Activated T-helper 17 cell treated with anti-CD3 and anti-CD28 coated beads, Interleukin-2, amount 50 U/mL, for 72 hours (primary cell): Measurements from ENCODE around the gene LRMDA. TPM values are rescaled to one million over a fixed set of nuclear protein-coding genes. Genes with fewer than 3 reads are reported as not detected.

Experiments used
- ATAC-seq: fragments of 150-1000 bp; cut with Tn5 transposase; replicated peaks from 2 replicates; pipeline ENCODE4 v1.10.0; 2021; ENCODE audit warnings: mild to moderate bottlenecking, moderate library complexity
- H3K27ac Mint-ChIP-seq: one replicate; pipeline ENCODE4 v1.8.0; 2022; ENCODE audit warnings: mixed read lengths
- H3K27me3 Mint-ChIP-seq: one replicate; pipeline ENCODE4 v1.8.0; 2022; ENCODE audit warnings: mixed read lengths
- H3K36me3 Mint-ChIP-seq: one replicate; pipeline ENCODE4 v1.8.0; 2022; ENCODE audit warnings: low read depth, mild to moderate bottlenecking, mixed read lengths
- H3K4me1 Mint-ChIP-seq: one replicate; pipeline ENCODE4 v1.8.0; 2022; ENCODE audit warnings: mixed read lengths
- H3K4me3 Mint-ChIP-seq: one replicate; pipeline ENCODE4 v1.8.0; 2022; ENCODE audit warnings: mild to moderate bottlenecking, mixed read lengths
- H3K9me3 Mint-ChIP-seq: one replicate; pipeline ENCODE4 v1.8.0; 2022; ENCODE audit warnings: mixed read lengths
- total RNA-seq, 2 donors: library from RNA; stranded (reverse); gene quantifications; one replicate each; pipeline ENCODE4 v1.2.3, GENCODE V29; 2022

The LRMDA gene
- total RNA-seq, 2 donors from 2014 or later: not detected

- Mint-ChIP-seq H3K27me3 (no peaks in the 10 kb centered on the region), H3K9me3 (peaks cover 5% of the 10 kb centered on the region), H3K36me3 (no peaks in the 10 kb centered on the region), H3K27ac (no peak overlapping the region), H3K4me3 (no peak overlapping the region), H3K4me1 (no peaks in the 10 kb centered on the region)
- ATAC-seq: no peak
Observed at GRCh38 chr10:76453332-76453731, 1021.9 kb downstream of the LRMDA start.

DNA sequence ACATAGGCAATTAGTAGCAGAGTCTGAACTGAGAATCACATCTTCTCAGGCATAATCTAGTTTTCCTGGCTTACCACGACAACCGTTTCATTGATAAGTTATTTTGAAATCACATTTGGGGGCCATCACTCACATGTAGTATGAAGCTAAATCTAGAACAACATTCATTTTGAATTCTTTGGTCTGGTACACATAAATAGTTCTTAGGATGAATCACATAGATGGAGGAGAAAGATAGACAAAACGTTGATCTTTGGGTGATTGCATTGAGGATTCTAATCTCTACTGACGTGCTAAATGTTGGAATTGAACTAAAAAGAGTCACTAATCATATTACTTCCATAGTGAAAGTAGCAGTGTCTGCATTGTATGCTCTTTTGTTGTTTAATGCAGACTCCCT lies 1022.6 kb downstream of the LRMDA start:
- Mint-ChIP-seq H3K36me3 (no peaks in the 10 kb centered on the region), H3K4me3 (no peak overlapping the region), H3K27me3 (no peaks in the 10 kb centered on the region), H3K9me3 (peaks cover 5% of the 10 kb centered on the region), H3K27ac (no peak overlapping the region), H3K4me1 (no peaks in the 10 kb centered on the region)
- no peak for ATAC-seq

- ATAC-seq: no peak
- H3K4me3 Mint-ChIP-seq: no peak overlapping the region
- no peak overlapping the region for H3K27ac Mint-ChIP-seq
- H3K4me1 Mint-ChIP-seq: no peaks in the 10 kb centered on the region
- peaks cover 5% of the 10 kb centered on the region for H3K9me3 Mint-ChIP-seq
- H3K36me3 Mint-ChIP-seq: no peaks in the 10 kb centered on the region
- H3K27me3 Mint-ChIP-seq: no peaks in the 10 kb centered on the region
Observed at GRCh38 chr10:76454506-76455140, 1023.2 kb downstream of the LRMDA start.

GRCh38 chr10:76456197-76456596 lies 1024.8 kb downstream of the LRMDA start:
- no peaks in the 10 kb centered on the region for H3K36me3 Mint-ChIP-seq
- ATAC-seq: no peak
- no peaks in the 10 kb centered on the region for H3K4me1 Mint-ChIP-seq
- no peak overlapping the region for H3K27ac Mint-ChIP-seq
- H3K9me3 Mint-ChIP-seq: peaks cover 5% of the 10 kb centered on the region
- H3K4me3 Mint-ChIP-seq: no peak overlapping the region
- H3K27me3 Mint-ChIP-seq: no peaks in the 10 kb centered on the region

DNA sequence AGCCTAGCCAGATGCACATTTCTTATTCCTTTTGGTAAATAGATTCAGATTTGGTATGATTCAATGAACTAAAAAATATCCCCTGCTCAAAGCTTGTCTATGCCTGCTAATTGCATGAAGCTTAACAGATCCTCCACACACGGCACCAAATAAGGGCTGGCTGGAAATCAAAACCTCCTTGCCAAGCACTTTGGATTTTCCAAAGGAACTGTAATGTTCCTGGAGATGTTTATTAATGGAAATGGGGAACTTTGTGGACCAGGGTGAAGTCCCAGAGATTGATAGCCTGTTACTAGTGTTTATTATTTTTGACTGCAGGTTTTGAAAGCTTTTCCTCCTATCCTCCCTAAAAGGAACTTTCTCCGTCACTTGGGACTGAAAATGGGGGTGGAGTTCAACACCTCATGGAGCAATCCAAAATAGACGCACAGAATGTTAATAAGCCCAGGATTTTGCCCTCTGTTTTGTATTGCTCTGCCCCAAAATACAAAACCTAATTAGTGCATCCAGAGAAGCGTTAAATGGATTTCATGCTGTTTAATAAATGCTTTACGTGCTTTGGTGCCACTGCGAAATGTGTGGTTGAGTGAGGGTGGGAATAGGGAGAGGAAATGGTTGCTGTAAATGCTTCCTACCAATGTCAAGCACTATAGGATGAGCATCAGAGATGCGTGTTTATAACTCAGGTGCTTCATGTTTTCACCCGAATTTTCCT lies 1027.7 kb downstream of the LRMDA start:
- H3K27me3 Mint-ChIP-seq: no peaks in the 10 kb centered on the region
- no peaks in the 10 kb centered on the region for H3K36me3 Mint-ChIP-seq
- no peak overlapping the region for H3K27ac Mint-ChIP-seq
- ATAC-seq: no peak
- H3K4me1 Mint-ChIP-seq: no peaks in the 10 kb centered on the region
- no peak overlapping the region for H3K4me3 Mint-ChIP-seq
- peaks cover under 1% of the 10 kb centered on the region for H3K9me3 Mint-ChIP-seq

DNA sequence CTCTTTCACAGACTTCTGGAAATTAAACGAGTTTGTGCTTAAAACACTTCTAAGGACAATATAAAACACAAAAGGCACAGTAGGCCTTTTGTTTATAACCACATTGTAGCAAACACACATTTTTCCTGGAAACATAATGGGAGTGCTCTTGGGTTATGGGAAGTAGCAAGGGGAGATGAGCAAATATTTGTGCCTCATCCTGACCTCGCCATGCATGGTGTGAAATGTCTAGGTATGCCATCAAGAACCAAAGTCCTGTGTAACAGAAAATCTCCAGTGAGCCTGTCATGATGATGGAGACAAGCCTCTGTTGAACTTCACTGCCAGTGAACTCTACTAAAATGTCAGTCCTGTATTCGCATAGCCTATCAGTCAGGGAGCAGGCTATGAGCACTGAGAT lies 1029.6 kb downstream of the LRMDA start:
- Mint-ChIP-seq H3K4me1 (no peaks in the 10 kb centered on the region), H3K9me3 (peaks cover 3% of the 10 kb centered on the region), H3K4me3 (no peak overlapping the region), H3K36me3 (no peaks in the 10 kb centered on the region), H3K27ac (no peak overlapping the region), H3K27me3 (no peaks in the 10 kb centered on the region)
- no peak for ATAC-seq

DNA sequence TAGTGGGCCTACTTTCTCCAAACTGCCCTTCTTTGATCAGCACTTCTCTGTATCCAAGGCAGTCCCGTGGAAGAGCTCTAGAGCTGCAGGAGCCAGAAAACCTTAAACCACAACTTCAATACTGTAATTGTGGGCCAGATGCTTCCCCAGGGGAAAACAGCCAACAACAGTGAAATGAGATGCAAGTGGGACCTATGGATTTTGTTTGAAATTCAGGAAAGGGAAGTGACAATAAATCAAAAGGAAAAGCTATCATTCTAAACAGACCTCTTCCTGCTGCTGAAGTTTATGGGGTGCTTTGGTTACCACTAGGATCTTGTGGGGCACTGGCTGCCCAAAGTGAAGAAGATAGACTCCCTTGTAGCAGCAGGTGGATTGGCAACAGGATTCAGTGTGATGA lies 1031.7 kb downstream of the LRMDA start:
- Mint-ChIP-seq H3K4me1 (no peaks in the 10 kb centered on the region), H3K36me3 (no peaks in the 10 kb centered on the region), H3K27ac (no peak overlapping the region), H3K9me3 (peaks cover 4% of the 10 kb centered on the region), H3K27me3 (no peaks in the 10 kb centered on the region), H3K4me3 (no peak overlapping the region)
- ATAC-seq: no peak

DNA sequence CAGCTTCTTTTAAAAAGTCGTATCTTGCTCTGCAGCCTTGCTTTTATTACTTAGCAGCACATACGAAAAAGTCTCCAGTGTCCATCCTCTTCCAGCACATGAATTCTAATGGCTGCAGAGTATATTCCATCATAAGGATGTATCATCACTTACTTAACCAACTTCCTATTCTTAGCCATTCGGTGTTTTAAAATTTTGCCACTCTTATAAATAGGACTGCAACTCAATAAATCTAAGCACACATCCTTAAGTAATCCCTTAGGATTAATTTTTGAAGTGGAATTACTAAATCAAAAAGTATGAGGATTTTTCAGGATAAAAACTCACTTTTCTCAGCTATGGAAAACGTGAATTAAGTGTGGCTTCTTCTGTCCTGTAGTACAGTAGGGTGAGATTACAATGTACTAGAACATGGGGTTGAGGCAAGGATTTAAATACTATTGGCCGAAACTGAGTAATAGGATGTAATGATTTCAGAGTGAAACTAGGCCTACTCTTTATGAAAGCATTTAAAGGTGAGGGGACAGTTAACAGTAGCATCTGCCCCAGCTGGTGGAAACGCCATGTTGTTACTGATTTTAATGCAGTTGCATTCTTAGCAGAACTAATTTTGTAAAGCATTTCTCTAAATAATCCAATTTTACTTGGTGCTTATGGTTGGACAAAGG lies 1035.5 kb downstream of the LRMDA start:
- Mint-ChIP-seq H3K27me3 (no peaks in the 10 kb centered on the region), H3K4me1 (no peaks in the 10 kb centered on the region), H3K9me3 (peaks cover 4% of the 10 kb centered on the region), H3K4me3 (no peak overlapping the region), H3K36me3 (no peaks in the 10 kb centered on the region), H3K27ac (no peak overlapping the region)
- ATAC-seq: no peak

- peaks cover 9% of the 10 kb centered on the region for H3K9me3 Mint-ChIP-seq
- no peak overlapping the region for H3K4me3 Mint-ChIP-seq
- no peak overlapping the region for H3K27ac Mint-ChIP-seq
- no peak for ATAC-seq
- no peaks in the 10 kb centered on the region for H3K27me3 Mint-ChIP-seq
- no peaks in the 10 kb centered on the region for H3K4me1 Mint-ChIP-seq
- no peaks in the 10 kb centered on the region for H3K36me3 Mint-ChIP-seq
Observed at GRCh38 chr10:76469675-76470074, 1038.3 kb downstream of the LRMDA start.

DNA sequence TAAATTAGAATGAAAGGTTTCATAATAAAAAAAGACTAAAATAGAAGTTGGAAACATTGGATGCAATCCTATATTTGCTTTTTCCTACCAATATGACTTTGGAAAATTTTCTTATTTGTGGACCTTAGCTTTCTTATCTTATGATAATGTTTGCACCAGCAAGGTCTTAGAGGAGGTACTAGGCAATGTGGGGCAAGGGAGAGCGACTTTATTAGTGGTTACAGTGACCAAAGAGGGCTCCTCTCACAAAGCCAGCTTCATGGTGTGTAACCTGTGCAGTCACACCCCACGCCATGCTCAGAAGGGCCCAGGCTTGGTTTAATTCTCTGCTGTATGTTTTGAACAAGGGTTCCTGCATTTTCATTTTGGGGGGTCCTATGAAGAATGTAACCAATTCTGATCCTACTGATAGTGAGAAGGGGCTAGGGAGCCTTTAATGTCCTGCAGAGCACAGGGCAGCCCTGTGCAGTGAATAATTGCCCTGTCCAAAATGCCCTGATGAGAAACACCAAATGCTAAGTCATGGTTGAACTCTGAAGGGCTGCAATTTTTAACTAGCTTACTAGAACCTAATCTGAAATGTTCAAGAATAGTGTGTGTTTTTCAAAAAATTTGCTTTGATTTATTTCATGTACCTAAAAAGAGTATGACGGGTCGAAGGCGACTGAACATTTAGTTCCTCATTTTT lies 1047.8 kb downstream of the LRMDA start:
- H3K4me3 Mint-ChIP-seq: no peak overlapping the region
- no peaks in the 10 kb centered on the region for H3K27me3 Mint-ChIP-seq
- H3K4me1 Mint-ChIP-seq: no peaks in the 10 kb centered on the region
- H3K9me3 Mint-ChIP-seq: peaks cover 13% of the 10 kb centered on the region
- no peak for ATAC-seq
- no peaks in the 10 kb centered on the region for H3K36me3 Mint-ChIP-seq
- no peak overlapping the region for H3K27ac Mint-ChIP-seq

DNA sequence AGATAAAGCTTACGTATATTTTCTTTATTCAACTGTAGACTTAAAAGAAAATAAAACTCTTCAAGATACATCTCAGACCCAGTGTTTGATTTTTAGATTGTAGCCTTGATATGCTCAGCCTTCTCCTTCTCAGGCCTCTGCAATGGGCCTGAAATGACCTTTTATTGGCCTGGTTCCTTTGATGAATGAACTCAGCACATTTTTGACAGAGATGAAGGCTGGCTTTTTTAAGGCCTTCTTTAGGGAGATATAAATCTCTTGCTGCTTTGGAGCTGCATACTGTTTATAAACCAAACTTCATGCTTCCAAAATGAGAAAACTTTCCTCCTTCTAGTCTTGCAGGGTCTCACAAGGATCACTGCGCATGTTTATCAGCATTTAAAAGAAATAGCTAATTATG lies 1049.8 kb downstream of the LRMDA start:
- Mint-ChIP-seq H3K27ac (no peak overlapping the region), H3K4me3 (no peak overlapping the region), H3K9me3 (peaks cover 7% of the 10 kb centered on the region), H3K27me3 (no peaks in the 10 kb centered on the region), H3K4me1 (no peaks in the 10 kb centered on the region), H3K36me3 (no peaks in the 10 kb centered on the region)
- ATAC-seq: no peak

DNA sequence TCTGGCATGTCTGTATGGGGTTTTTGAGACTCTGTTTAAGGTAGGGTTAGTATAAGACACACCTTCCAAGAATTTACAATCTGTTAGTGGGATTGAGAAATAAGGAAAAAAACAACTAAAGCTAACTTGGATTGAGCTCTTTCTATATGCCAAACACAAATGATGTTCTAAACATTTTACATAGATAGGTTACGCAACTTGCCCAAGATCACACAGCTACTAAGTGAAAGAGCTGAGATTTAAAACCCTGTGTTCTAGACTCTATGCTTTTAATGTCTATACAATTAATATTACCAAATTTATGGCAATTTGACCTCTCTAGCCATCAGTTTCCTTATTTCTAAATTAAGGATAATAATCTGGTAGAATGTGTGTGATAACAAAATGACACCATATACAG lies 1056.2 kb downstream of the LRMDA start:
- peaks cover 24% of the 10 kb centered on the region for H3K9me3 Mint-ChIP-seq
- no peak overlapping the region for H3K27ac Mint-ChIP-seq
- no peak overlapping the region for H3K4me3 Mint-ChIP-seq
- no peaks in the 10 kb centered on the region for H3K4me1 Mint-ChIP-seq
- no peaks in the 10 kb centered on the region for H3K36me3 Mint-ChIP-seq
- ATAC-seq: no peak
- no peaks in the 10 kb centered on the region for H3K27me3 Mint-ChIP-seq

GRCh38 chr10:76488602-76489001 lies 1057.2 kb downstream of the LRMDA start:
- Mint-ChIP-seq H3K4me1 (no peaks in the 10 kb centered on the region), H3K9me3 (peaks cover 23% of the 10 kb centered on the region), H3K36me3 (no peaks in the 10 kb centered on the region), H3K4me3 (no peak overlapping the region), H3K27ac (no peak overlapping the region), H3K27me3 (no peaks in the 10 kb centered on the region)
- ATAC-seq: no peak

- no peak for ATAC-seq
- Mint-ChIP-seq H3K27ac (no peak overlapping the region), H3K4me3 (no peak overlapping the region), H3K4me1 (no peaks in the 10 kb centered on the region), H3K9me3 (peaks cover 26% of the 10 kb centered on the region), H3K27me3 (no peaks in the 10 kb centered on the region), H3K36me3 (no peaks in the 10 kb centered on the region)
Observed at GRCh38 chr10:76491216-76491615, 1059.8 kb downstream of the LRMDA start.

DNA sequence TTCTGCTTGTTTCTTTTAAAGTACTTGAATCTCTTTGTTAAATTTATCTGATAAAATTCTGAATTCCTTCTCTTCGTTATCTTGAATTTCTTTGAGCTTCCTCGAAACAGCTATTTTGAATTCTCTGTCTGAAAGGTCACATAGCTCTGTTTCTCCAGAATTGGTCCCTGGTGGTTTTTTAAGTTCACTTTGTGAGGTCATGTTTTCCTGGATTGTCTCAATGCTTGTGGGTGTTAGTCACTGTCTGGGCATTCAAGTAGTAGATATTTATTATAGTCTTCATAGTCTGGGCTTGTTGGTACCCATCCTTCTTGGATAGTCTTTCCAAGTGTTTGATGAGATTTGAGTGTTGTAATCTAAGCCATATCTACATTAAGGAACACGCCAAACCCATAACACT lies 1060.6 kb downstream of the LRMDA start:
- no peak overlapping the region for H3K27ac Mint-ChIP-seq

More for the DNA sequence above, 1060.6 kb downstream of the LRMDA start:
- peaks cover 25% of the 10 kb centered on the region for H3K9me3 Mint-ChIP-seq
- no peaks in the 10 kb centered on the region for H3K27me3 Mint-ChIP-seq
- H3K4me1 Mint-ChIP-seq: no peaks in the 10 kb centered on the region
- no peak for ATAC-seq
- no peaks in the 10 kb centered on the region for H3K36me3 Mint-ChIP-seq
- no peak overlapping the region for H3K4me3 Mint-ChIP-seq
